ENCODE results near the gene FAM118B. TPM values are rescaled to one million over a fixed set of nuclear protein-coding genes. Genes with fewer than 3 reads are reported as not detected.

FAM118B gene
- total RNA-seq, 2 donors from 2014 or later = 16.0 to 16.3 TPM

DNA sequence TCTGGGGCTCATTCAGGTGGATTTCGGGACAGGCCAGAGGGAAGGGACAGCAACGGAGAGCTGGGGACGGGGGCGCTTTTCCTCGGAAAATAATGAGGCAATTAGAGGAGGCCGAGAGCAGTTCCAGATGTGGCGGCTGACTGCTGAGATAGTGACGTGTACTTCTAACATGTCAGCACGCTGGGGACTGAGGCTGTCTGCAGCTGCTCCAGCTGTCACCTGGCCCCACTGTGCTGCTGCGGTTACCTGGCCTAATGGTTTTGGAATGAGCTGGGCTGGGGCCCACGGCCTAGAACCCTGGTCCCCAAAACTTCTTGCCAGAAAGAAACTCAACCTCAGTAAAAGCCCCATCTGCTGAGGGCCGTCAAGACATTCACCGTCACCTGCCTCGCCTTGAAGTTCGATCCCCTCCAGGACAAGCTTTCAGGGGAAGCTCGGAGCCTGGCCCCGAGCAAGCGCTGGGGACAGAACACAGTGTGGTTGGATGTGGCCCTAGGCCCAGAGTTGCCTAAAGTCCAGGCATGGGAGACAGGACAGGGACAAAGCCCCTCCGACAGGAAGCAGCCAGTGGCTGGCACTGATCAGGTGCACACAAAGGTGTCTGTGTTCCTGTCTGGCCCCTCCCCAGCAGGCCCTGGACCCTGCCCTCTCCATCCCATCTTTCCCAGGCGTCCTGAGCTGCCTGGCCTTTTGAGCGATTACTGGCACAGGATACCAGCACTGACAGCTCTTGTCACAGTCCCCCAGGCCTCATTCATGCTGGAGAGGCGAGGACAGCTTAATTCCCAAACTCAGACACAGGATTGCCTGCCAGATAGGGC lies 22.3 kb upstream of the FAM118B start:
- no peaks in the 10 kb centered on the region for H3K4me1 ChIP-seq
- H3K9me3 ChIP-seq = no peaks in the 10 kb centered on the region
- H3K36me3 ChIP-seq = peaks cover 3% of the 10 kb centered on the region
- no peak overlapping the region for H3K4me3 ChIP-seq
- no peak for TF ChIP-seq CTCF (IDR thresholded peaks at IDR 0.05)
- no peak for DNase-seq (ENCODE audit: low spot score)
- H3K27me3 ChIP-seq = no peaks in the 10 kb centered on the region
- H3K27ac ChIP-seq = no peak overlapping the region

DNA sequence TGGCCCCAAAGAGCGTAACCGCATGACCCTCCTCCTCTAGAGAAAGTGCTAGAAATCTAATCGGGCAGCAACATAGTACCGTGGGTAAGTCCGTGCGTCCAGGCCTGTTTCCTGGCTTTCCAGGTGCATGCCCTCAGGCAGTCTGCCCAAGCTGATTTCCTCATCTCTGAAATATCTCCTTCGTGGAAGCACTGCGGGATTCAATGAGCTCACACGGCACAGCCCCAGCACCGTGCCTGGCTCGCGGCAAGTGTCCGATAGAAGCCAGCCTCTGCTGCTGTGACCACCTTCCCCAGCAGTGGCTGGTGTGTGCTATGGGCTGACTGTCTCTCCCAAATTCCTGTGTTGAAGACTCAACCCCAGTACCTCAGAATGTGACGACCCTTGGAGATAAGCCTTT lies 20.8 kb upstream of the FAM118B start:
- no peak for DNase-seq (ENCODE audit: low spot score)
- Histone ChIP-seq H3K4me1 (no peaks in the 10 kb centered on the region), H3K4me3 (no peak overlapping the region), H3K9me3 (no peaks in the 10 kb centered on the region), H3K36me3 (peaks cover 3% of the 10 kb centered on the region), H3K27me3 (no peaks in the 10 kb centered on the region), H3K27ac (no peak overlapping the region)
- no peak for TF ChIP-seq CTCF (IDR thresholded peaks at IDR 0.05)

- DNase-seq (ENCODE audit: low spot score) = no peak
- H3K27ac ChIP-seq = no peak overlapping the region
- H3K9me3 ChIP-seq = no peaks in the 10 kb centered on the region
- no peaks in the 10 kb centered on the region for H3K27me3 ChIP-seq
- H3K4me3 ChIP-seq = no peak overlapping the region
- no peaks in the 10 kb centered on the region for H3K4me1 ChIP-seq
- peaks cover 3% of the 10 kb centered on the region for H3K36me3 ChIP-seq
- TF ChIP-seq CTCF (IDR thresholded peaks at IDR 0.05) = no peak
These were observed 20.1 kb upstream of the FAM118B start for GRCh38 chr11:126191379-126192073.

GRCh38 chr11:126192361-126192760 lies 19.2 kb upstream of the FAM118B start:
- no peak for DNase-seq (ENCODE audit: low spot score)
- no peak overlapping the region for H3K27ac ChIP-seq
- no peak overlapping the region for H3K4me3 ChIP-seq
- no peaks in the 10 kb centered on the region for H3K4me1 ChIP-seq
- H3K36me3 ChIP-seq = peaks cover 11% of the 10 kb centered on the region
- peaks cover 0 to 3% of the 10 kb centered on the region in 2 donors for H3K9me3 ChIP-seq
- TF ChIP-seq CTCF (IDR thresholded peaks at IDR 0.05) = no peak
- H3K27me3 ChIP-seq = no peaks in the 10 kb centered on the region

GRCh38 chr11:126193038-126193478 lies 18.5 kb upstream of the FAM118B start:
- Histone ChIP-seq H3K27me3 (no peaks in the 10 kb centered on the region), H3K4me1 (no peaks in the 10 kb centered on the region), H3K9me3 (peaks cover 0 to 3% of the 10 kb centered on the region in 2 donors), H3K4me3 (no peak overlapping the region), H3K27ac (no peak overlapping the region), H3K36me3 (peaks cover 18% of the 10 kb centered on the region)
- no peak for DNase-seq (ENCODE audit: low spot score)
- TF ChIP-seq CTCF (IDR thresholded peaks at IDR 0.05) = no peak
